ENCODE results near the gene ZNF579.

Gene ZNF579, protein sequence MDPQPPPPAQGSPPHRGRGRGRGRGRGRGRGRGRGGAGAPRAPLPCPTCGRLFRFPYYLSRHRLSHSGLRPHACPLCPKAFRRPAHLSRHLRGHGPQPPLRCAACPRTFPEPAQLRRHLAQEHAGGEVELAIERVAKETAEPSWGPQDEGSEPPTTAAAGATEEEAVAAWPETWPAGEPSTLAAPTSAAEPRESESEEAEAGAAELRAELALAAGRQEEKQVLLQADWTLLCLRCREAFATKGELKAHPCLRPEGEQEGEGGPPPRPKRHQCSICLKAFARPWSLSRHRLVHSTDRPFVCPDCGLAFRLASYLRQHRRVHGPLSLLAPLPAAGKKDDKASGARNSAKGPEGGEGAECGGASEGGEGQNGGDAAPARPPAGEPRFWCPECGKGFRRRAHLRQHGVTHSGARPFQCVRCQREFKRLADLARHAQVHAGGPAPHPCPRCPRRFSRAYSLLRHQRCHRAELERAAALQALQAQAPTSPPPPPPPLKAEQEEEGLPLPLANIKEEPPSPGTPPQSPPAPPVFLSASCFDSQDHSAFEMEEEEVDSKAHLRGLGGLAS

DNA sequence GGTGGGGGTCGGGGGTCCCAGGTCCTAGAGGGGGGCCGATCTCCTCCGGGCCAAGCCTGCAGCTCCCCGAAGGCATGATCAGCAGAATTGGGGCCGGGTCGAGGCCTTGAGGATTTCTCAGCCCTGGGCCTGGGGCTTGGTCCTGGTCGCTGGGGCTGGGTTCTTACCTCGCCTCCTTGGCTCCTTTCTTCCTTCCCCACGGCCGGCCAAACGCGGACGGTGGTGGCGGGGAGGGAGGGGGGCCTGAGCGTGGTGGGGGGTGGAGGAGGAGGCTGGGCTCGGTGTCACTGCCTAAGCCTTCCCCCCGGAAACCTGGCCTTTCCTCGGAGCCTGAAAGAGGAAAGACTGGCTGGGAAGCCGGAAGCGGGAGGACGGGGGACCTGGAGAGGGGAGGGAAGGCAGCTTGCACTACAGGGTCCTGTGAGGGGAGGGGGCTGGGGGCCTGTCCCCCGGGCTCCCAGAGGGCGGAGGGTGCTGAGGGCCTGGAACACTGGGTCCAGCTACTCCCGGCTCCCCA lies at the start of gene ZNF579:
Gene ZNF579, minus strand, starts transcription at position 221 of the 517 bp plus-strand sequence. CDS start 1,209 bp downstream, outside the sequence.
- FAIRE-seq, result no peak

DNA sequence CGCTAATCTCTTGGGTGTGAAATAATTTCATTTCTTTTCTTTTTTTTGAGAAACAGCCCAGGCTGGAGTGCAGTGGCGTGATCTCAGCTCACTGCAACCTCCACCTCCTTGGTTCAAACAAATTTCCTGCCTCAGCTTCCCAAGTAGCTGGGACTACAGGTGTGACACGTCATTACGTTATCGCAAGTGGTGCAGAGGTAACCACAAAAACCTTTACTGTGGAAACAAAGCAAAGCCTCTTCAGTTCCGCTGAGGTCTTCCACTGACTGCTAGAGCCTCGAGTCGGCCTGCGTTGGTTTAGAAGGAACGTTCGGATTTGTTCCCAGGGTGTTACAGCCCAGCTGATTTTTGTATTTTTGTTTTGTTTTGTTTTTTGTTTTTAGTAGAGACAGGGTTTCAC lies 45.7 kb upstream of the ZNF579 start:
- no peak for FAIRE-seq

DNA sequence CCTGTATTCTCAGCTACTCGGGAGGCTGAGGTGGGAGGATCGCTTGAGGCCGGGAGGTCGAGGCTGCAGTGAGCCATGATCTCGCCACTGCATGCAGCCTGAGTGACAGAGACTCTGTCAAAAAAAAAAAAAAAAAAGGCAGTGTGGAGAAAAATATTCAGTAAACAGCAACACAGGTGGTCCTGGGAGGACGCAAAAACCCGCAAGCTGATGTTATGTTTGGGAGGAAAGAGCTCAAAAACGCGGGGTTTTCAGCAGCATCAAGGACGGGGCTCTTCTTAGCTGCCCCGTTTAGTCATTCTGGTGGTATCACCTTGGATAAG lies 44.3 kb upstream of the ZNF579 start:
- FAIRE-seq, result no peak

DNA sequence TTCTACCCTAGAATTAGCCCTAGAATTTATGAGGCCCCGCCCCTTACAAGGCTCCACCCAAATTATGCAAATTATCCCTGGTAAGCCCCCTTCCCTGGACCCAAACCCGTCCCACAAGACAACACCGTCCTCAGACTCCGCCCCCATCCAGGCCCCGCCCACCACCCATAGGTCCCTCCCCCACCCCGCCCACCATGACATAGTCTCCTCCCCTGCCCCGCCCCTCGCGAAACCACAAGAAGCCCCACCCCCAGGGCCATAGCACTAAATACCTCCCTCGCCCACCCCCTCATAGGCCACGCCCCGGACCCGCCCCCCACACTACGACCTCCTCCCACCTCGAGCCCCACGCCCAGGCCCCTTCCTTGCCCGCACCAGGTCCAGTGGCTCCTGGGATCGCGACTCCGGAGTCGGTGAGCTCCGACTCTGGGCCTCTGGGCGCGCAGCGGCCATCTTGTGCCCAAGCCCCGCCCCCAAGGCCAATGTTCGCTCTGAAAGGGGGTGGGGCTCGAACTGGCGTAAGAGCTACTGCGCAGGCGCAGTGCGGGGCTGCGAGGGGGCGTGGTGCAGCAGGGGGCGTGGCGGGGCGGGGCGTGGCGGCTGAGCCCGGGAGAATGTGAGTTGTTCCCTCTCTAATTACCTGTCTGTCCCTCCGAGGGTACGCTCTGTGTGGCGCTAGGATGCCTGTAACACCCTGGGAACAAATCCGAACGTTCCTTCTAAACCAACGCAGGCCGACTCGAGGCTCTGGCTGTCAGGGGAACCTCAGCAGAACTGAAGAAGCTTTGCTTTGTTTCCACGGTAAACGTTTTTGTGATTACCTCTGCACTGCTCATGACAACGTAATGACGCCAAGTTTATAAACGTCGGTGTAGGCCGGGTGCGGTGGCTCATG lies 43.7 kb upstream of the ZNF579 start, which contains the start of gene ZNF784:
Gene ZNF784, minus strand, starts transcription at position 458 of the 895 bp plus-strand sequence. Its CDS starts 5 bp downstream, at position 453.
- FAIRE-seq, result no peak

DNA sequence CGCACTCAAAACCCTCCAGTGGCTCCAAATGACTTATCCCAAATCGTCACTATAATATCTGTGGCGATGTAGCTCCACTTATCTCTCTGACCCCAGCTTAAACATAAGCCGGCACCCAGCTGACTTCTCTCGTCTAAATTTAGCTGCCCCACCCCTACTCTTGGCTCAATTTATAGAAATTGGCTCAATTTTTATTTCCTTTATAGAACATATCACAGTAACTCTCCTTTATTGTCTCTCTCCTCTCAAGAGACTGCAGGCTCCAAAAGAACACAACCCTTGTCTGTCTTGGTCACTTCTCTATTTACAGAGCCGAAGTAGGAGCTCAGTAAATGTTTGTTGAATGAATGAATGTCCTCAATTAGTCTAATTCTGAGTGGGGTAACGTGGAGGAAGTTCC lies 42.9 kb upstream of the ZNF579 start:
- no peak for FAIRE-seq

DNA sequence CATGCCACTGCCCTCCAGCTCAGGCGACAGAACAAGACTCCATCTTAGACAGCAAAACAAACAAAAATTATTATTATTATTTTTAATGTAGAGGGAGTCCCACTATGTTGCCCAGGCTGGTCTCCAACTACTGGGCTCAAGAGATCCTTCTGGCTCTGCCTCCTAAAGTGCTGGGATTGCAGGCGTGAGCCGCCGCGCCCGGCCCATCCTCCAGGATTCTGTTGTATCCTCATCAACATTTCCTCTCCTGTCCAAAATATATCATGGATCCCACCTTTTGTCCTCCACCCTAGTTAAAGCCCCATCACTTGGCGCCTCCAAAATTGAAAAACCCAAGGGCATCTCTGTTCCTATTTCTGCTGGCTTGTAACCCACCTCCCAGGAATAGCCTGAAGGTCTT lies 42.5 kb upstream of the ZNF579 start:
- no peak for FAIRE-seq

DNA sequence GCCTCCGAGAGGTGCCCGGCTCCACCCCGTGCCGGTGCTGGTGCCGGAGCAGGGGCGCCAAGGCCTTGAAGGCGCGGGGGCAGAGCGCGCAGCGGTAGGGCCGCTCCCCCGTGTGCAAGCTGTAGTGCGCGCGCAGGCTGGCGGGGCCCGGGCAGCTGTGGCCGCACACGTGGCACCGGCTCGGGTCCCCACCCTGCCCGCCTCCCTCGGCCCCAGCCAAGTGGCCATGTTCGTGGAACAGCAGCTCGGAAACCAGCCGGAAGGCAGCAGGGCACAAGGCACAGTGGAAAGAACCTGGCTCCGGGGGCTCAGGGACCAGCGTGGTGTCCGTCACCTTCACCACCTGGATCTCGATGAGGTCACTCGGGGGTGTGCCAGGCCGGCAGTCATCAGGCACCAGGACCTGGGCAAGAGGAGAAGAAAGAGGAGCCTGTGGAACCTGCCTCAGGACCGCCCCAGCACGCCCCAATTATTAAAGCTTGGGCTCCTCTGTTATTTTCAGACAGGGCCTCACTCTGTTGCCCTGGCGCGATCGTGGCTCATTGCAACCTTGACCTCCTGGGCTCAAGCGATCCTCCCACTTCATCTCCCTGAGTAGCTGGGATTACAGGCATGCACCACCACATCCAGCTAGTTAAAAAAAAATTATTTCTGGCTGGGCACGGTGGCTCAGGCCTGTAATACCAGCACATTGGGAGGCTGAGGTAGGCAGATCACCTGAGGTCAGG lies 41.8 kb upstream of the ZNF579 start:
- no peak for FAIRE-seq

DNA sequence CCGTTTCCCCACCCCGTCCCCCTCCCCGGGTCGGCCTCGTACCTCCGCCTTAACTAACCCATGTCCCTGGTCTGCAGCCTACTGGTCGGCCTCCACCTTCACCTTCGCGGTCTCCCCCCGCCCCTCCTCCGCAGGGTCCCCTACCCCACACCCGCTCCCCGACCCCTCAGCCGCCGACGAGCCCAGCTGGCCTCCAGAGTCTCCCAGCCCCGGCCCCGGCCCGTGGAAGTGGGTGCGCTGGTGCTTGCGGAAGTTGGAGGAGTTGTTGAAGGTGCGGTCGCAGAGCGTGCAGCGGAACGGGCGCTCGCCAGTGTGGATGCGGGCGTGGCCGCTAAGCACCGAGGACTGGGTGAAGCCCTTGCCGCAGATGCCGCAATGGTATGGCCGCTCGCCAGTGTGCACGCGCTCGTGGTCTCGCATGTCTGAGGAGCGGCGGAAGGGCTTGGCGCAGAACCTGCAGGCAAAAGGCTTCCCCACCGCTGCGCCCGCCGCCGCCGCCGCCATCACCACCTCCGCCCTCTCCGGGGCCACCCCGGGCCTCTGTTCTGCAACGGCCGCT lies 41.1 kb upstream of the ZNF579 start:
- FAIRE-seq, result no peak

DNA sequence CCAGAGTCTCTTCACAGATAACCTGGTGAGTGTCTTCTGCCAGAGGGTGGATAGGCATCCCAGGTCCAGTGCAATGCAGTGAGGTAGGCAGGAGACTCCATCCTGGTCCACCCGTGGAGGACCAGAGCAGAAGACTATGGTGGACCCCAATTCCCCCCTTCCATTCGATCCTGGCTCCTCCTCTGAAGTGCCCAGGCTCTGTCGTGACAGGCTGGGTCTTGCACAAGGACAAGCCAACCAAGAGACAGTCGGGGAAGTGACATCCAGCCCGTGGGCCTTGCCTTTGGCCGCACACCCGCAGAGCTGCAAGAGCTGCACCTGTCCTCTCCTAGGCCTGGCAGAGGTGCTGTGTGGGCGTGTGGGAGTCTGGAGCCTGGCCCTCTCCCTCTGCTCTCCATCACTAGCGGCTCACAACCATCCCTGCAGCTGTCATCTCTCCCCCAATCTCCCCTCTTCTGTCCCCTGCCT lies 40.6 kb upstream of the ZNF579 start:
- no peak for FAIRE-seq

DNA sequence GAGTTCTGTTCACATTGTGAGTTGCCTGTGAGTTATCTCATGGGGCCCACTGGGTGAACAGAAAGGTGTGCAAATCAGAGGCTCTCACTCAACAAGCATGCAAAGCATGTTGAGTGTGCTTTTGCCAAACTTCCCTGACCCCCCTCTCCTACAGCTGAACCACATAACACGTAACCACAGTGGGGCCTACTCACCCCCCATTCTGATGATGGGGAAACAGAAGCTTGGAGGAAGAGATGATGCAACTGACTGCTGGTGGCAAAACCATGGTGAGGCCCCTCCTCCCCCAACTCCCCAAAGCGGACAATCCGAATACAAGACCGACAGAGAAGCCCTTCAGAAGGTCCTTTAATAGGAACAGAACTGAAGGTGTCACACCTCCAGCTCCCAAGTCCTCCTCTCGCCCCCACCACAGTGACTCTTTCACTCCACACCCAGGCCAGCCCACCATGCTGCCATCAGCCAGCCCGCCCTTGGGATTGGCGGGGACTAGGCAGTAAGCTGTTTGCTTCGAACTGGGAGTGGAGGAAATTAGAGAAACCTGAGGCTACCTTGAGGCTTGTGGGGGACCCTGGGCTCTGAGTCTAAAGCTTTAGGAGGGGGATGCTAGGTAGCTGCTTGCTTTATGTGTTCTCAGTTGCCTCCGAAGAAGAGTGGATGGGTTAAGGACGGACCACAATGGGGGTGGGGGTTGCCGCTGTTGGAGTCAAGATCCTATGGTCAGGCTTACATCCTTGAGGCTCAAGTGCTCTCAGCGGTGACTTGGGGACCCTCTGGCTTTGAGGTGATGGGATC lies 40.0 kb upstream of the ZNF579 start:
- no peak for FAIRE-seq

DNA sequence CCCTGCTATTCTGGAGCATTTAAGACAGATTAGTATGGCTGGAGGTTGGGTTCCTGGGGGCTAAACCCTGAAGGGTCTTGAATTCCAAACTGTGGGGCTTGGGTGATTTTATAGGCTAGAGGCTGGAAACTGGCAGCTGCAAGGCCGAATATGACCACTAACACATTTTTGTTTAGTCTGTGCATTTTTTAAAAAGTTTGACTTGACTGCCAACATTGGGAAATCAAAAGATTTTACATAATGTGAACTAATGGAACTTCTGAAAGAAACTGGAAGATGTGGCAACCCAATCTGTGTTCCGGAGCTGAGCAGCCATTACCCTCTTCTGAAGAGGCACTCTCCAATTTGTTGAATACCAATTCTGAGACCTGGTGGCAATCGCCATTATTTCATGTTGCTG lies 38.6 kb upstream of the ZNF579 start:
- no peak for FAIRE-seq

DNA sequence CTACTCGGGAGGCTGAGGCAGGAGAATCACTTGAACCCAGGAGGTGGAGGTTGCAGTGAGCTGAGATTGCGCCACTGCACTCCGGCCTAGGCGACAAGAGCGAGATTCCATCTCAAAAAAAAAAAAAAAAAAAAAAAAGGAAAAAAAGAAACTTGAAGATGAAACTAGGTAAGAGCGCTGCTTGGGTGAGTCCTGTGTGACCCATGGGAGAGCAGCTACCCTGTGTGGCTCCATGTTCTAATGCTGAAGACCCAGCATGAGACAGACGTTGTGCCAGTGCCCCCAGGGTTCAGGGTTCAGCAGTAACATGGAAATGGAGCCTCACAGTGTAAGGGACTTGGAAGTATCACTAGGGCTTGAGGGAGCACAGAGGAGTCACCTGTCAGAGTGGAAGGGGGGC lies 37.8 kb upstream of the ZNF579 start:
- no peak for FAIRE-seq

DNA sequence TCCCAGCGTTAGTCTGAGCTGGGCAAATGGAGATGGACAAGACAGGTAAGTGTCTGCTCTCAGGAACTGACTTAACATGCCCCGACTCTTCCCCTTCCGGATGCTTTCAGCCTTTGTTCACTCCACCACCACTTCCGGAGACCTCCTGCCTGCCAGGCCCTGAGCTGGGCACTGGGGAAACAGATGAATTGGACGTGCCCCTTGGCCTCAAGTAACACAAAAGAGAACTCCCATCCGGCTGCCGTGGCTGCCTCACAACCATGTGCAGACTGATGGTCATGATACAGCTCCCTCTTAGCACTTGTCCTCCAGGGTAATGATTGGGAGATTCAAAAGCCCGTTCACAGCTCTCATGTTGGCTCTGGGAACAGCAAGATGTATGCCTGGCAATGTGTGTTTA lies 36.8 kb upstream of the ZNF579 start:
- FAIRE-seq, result no peak

DNA sequence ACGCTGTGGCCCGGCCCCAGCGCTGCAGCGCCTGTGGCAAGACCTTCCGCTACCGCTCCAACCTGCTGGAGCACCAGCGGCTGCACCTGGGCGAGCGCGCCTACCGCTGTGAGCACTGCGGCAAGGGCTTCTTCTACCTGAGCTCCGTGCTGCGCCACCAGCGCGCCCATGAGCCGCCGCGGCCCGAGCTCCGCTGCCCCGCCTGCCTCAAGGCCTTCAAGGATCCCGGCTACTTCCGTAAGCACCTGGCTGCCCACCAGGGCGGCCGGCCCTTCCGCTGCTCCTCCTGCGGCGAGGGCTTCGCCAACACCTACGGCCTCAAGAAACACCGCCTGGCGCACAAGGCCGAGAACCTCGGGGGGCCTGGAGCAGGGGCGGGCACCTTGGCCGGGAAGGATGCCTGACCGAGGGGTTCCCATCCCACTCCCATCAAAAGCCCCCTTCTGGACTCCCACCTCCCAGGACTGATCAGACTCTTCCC lies 35.8 kb upstream of the ZNF579 start:
- FAIRE-seq, result no peak

DNA sequence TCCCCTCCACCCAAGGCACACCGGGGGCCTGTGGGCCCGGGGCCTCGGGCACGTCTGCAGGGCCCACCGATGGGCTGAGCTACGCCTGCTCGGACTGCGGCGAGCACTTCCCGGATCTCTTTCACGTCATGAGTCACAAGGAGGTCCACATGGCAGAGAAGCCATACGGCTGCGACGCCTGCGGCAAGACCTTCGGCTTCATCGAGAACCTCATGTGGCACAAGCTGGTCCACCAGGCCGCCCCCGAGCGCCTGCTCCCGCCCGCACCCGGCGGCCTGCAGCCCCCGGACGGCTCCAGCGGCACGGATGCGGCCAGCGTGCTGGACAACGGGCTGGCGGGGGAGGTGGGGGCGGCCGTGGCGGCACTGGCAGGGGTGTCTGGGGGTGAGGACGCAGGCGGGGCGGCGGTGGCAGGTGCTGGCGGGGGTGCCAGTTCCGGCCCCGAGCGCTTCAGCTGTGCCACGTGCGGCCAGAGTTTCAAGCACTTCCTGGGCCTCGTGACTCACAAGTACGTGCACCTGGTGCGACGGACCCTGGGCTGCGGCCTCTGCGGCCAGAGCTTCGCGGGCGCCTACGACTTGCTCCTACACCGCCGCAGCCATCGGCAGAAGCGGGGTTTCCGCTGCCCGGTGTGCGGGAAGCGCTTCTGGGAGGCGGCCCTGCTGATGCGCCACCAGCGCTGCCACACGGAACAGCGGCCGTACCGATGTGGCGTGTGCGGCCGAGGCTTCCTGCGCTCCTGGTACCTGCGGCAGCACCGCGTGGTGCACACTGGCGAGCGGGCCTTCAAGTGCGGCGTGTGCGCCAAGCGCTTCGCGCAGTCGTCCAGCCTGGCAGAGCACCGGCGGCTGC lies 35.1 kb upstream of the ZNF579 start:
- no peak for FAIRE-seq

DNA sequence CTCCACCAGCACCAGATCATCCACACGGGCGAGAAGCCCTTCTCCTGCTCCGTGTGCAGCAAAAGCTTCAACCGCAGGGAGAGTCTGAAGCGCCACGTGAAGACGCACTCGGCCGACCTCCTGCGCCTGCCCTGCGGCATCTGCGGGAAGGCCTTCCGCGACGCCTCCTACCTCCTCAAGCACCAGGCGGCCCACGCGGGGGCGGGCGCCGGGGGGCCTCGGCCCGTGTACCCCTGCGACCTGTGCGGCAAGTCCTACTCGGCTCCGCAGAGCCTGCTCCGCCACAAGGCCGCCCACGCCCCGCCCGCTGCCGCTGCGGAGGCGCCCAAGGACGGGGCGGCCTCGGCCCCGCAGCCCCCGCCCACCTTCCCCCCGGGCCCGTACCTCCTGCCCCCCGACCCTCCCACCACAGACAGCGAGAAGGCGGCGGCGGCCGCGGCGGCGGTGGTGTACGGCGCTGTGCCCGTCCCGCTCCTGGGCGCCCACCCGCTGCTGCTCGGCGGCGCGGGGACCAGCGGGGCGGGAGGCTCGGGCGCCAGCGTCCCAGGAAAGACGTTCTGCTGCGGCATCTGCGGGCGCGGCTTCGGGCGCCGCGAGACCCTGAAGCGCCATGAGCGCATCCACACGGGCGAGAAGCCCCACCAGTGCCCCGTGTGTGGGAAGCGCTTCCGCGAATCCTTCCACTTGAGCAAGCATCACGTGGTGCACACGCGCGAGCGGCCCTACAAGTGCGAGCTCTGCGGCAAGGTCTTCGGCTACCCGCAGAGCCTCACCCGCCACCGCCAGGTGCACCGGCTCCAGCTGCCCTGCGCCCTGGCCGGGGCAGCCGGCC lies 34.3 kb upstream of the ZNF579 start:
- FAIRE-seq, result no peak

DNA sequence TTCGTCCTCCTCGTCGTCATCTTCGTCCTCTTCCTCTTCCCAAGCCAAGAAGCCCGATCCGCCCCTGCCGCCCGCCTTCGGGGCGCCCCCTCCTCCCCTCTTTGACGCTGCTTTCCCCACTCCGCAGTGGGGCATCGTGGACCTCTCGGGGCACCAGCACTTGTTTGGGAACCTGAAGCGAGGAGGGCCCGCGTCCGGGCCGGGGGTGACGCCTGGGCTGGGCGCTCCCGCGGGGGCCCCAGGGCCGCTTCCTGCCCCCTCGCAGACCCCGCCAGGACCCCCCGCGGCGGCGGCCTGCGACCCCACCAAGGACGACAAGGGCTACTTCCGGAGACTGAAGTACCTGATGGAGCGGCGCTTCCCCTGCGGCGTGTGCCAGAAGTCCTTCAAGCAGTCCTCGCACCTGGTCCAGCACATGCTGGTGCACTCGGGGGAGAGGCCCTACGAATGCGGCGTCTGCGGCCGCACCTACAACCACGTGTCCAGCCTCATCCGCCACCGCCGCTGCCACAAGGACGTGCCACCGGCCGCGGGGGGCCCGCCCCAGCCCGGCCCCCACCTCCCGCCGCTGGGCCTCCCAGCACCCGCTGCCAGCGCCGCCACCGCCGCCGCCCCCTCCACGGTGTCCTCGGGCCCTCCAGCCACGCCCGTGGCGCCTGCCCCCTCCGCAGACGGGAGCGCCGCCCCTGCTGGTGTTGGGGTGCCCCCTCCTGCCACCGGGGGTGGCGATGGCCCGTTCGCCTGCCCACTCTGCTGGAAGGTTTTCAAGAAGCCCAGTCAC lies 33.5 kb upstream of the ZNF579 start:
- FAIRE-seq, result no peak

DNA sequence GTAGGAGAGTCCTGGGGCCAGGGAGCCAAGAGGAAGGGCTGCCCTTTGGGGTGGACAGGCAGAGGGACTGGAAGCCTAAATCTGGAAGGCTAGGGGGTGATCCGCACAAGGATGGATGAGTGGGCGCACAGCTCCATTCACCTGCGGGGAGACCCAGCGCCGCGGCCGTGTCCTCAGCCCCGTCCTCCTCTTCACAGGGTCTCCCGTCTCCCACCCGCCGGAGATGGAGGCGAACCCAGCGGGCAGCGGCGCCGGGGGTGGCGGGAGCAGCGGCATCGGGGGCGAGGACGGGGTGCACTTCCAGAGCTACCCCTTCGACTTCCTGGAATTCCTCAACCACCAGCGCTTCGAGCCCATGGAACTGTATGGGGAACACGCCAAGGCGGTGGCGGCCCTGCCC lies 32.7 kb upstream of the ZNF579 start:
- FAIRE-seq, result no peak
